Peyer's patch (tissue), 4 donors: Measurements from ENCODE around the gene DCDC2B. TPM values are rescaled to one million over a fixed set of nuclear protein-coding genes. Genes with fewer than 3 reads are reported as not detected.

Experiments used
- DNase-seq, 3 donors: peaks; one replicate each; pipeline ENCODE4 v3.0.0-alpha.2; 2017 to 2019
- H3K27ac ChIP-seq, 4 donors: fragments of 200-600 bp; sonication (generic); one replicate each; pipeline ENCODE4 v1.5.1; 2016 to 2019
- H3K27me3 ChIP-seq, 2 donors: fragments of 200-600 bp; sonication (generic); one replicate each; pipeline ENCODE4 v1.5.1; 2019
- H3K36me3 ChIP-seq, 3 donors: fragments of 200-600 bp; sonication (generic); one replicate each; pipeline ENCODE4 v1.5.1; 2016 to 2019
- H3K4me1 ChIP-seq, 4 donors: fragments of 200-600 bp; sonication (generic); one replicate each; pipeline ENCODE4 v1.5.1; 2016 to 2019
- H3K4me3 ChIP-seq, 4 donors: fragments of 200-600 bp; sonication (generic); 1 replicate in 3 of 4; 2 replicates in 1 of 4; pipeline ENCODE4 v1.5.1; 2016 to 2019; ENCODE audit warnings: mild to moderate bottlenecking in 1 of 4
- H3K9me3 ChIP-seq, 4 donors: fragments of 200-600 bp; sonication (generic); one replicate each; pipeline ENCODE4 v1.5.1; 2016 to 2019; ENCODE audit warnings: mild to moderate bottlenecking in 1 of 4
- POLR2A ChIP-seq, 2 donors: fragments of 450-650 bp; IDR thresholded peaks; one replicate each; pipeline ENCODE4 v1.5.1; 2017; ENCODE audit warnings: antibody characterized with exemption in 2 of 2, mild to moderate bottlenecking in 2 of 2, moderate library complexity in 2 of 2
- total RNA-seq, 4 donors: library from RNA; depleted of rRNA; stranded (reverse); fragments of >200 nt; gene quantifications; one replicate each; pipeline ENCODE4 v1.1.0, GENCODE V29; 2016
- TF ChIP-seq, protein P1 (sequence below), 6 experiments: fragments of 450-650 bp in 4 of 6; fragments of 200-600 bp in 2 of 6; sonication (generic) in 1 of 6; IDR thresholded peaks; one replicate each; pipeline ENCODE4 v1.5.1; 2017 to 2019; ENCODE audit warnings: antibody characterized with exemption in 6 of 6, mild to moderate bottlenecking in 3 of 6, moderate library complexity in 1 of 6

Gene DCDC2B
- total RNA-seq, 4 donors from 2014 or later = 0.85 TPM; not detected in 3

DNA sequence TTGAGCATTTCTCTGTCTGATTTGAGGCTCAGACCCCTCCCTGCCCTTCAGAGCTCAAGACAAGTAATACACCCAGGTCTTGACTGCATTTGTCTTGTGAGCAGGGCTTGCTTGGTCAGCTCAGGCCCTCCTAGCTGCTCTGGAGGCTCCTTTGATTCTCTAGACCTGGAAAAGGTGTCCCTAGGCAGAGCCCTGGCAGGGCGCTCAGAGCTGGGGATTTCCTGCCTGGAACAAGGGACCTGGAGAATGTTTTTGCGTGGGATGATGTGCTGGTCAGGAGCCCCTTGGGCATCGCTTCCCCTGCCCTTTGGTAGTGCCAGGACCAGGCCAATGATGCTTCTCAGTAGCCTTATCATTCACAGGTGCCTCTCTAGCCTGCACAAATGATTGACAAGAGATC lies 13.4 kb upstream of the DCDC2B start:
- no peaks in the 10 kb centered on the region for H3K9me3 ChIP-seq
- no peak for TF ChIP-seq POLR2A (IDR thresholded peaks at IDR 0.05)
- TF ChIP-seq, protein P1, sequence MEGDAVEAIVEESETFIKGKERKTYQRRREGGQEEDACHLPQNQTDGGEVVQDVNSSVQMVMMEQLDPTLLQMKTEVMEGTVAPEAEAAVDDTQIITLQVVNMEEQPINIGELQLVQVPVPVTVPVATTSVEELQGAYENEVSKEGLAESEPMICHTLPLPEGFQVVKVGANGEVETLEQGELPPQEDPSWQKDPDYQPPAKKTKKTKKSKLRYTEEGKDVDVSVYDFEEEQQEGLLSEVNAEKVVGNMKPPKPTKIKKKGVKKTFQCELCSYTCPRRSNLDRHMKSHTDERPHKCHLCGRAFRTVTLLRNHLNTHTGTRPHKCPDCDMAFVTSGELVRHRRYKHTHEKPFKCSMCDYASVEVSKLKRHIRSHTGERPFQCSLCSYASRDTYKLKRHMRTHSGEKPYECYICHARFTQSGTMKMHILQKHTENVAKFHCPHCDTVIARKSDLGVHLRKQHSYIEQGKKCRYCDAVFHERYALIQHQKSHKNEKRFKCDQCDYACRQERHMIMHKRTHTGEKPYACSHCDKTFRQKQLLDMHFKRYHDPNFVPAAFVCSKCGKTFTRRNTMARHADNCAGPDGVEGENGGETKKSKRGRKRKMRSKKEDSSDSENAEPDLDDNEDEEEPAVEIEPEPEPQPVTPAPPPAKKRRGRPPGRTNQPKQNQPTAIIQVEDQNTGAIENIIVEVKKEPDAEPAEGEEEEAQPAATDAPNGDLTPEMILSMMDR (IDR thresholded peaks at IDR 0.05) = no peak
- no peaks in the 10 kb centered on the region for H3K27me3 ChIP-seq
- peaks cover 0 to 78% (median 0%) of the 10 kb centered on the region in 3 donors for H3K36me3 ChIP-seq
- DNase-seq = no peak
- H3K27ac ChIP-seq = no peak overlapping the region
- peaks cover 0 to 11% (median 0%) of the 10 kb centered on the region in 4 donors for H3K4me1 ChIP-seq
- H3K4me3 ChIP-seq = no peak overlapping the region

DNA sequence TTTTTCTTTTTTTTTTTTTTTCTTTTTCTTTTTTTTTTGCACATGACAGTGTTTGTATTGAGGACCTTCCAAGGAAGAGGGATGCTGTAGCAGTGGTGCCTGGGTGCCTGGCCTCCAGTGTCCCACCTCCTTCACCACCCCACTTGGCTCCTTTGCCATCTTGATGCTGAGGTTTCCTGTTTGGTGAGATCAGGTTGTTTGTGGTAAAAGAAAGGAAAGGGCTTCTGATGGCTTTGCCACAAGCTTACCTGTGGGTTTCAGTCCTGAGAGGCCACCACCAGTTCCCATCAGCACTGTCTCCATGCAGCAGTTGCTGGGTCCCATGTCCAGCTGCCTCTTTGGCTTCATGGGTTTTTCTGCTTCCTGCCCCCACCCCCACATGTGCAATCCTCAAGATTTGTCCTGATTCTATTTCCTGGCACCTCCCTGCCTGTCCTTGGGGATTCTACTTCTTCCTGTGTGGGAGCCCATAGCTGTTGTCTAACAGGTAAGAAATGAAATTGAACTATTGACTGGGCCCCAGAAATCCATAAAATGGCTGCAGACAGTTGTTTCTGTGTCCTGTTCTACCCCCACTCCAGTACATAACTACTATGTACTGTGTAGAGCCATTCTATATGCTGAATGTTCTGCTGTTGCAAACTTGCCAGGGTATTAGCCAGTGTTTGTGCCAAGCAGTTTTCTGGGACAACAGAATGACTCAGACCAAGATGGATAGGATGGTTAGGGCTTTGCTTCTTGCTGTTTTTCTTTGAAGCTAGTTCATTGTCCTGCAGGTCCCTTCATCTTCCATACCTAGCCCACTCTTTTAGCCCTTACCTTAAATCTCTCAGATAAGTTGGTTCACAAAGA lies 12.7 kb upstream of the DCDC2B start:
- Histone ChIP-seq H3K4me3 (no peak overlapping the region), H3K36me3 (peaks cover 0 to 71% (median 0%) of the 10 kb centered on the region in 3 donors), H3K4me1 (peaks cover 0 to 16% (median 0%) of the 10 kb centered on the region in 4 donors), H3K27ac (no peak overlapping the region), H3K9me3 (no peaks in the 10 kb centered on the region), H3K27me3 (no peaks in the 10 kb centered on the region)
- DNase-seq = no peak
- TF ChIP-seq, protein P1 (IDR thresholded peaks at IDR 0.05) = no peak
- no peak for TF ChIP-seq POLR2A (IDR thresholded peaks at IDR 0.05)

DNA sequence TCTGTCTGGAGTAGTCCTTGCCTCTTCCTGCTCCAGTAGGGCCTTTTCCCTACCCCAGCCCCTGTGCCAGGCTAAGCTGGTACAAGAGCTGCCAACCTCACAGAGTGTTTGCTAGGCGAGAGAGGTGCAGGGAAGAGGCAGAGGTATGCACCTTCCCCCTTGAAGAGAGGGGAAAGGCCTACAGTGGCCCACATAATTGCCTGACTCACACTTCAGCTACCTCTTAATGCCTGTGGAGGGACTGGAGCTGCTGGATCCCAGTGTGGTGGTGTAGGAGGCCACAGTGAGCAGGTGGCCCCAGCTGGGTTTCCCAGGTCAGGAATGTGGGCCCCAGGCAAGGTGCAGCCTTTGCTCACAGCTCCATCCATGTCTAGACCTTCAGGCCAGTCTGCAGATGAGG lies 11.8 kb upstream of the DCDC2B start:
- Histone ChIP-seq H3K4me3 (no peak overlapping the region), H3K4me1 (peaks cover 0 to 25% (median 6%) of the 10 kb centered on the region in 4 donors), H3K27me3 (no peaks in the 10 kb centered on the region), H3K36me3 (peaks cover 0 to 62% (median 0%) of the 10 kb centered on the region in 3 donors), H3K9me3 (no peaks in the 10 kb centered on the region), H3K27ac (no peak overlapping the region)
- DNase-seq = no peak
- TF ChIP-seq, protein P1 (IDR thresholded peaks at IDR 0.05) = no peak
- no peak for TF ChIP-seq POLR2A (IDR thresholded peaks at IDR 0.05)

DNA sequence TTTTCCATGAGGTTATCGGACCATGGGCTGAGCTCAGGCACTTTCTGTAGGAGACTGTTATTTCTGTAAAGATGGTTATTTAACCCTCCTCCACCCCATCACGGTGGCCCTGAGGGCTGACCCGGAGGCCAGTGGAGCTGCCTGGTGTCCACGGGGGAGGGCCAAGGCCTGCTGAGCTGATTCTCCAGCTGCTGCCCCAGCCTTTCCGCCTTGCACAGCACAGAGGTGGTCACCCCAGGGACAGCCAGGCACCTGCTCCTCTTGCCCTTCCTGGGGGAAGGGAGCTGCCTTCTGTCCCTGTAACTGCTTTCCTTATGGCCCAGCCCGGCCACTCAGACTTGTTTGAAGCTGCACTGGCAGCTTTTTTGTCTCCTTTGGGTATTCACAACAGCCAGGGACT lies 11.1 kb upstream of the DCDC2B start:
- no peak for DNase-seq
- TF ChIP-seq POLR2A (IDR thresholded peaks at IDR 0.05) = no peak
- TF ChIP-seq, protein P1 (IDR thresholded peaks at IDR 0.05) = no peak
- Histone ChIP-seq H3K36me3 (peaks cover 0 to 55% (median 0%) of the 10 kb centered on the region in 3 donors), H3K4me3 (no peak overlapping the region), H3K4me1 (peaks cover 0 to 26% (median 6%) of the 10 kb centered on the region in 4 donors), H3K9me3 (no peaks in the 10 kb centered on the region), H3K27ac (no peak overlapping the region), H3K27me3 (no peaks in the 10 kb centered on the region)

DNA sequence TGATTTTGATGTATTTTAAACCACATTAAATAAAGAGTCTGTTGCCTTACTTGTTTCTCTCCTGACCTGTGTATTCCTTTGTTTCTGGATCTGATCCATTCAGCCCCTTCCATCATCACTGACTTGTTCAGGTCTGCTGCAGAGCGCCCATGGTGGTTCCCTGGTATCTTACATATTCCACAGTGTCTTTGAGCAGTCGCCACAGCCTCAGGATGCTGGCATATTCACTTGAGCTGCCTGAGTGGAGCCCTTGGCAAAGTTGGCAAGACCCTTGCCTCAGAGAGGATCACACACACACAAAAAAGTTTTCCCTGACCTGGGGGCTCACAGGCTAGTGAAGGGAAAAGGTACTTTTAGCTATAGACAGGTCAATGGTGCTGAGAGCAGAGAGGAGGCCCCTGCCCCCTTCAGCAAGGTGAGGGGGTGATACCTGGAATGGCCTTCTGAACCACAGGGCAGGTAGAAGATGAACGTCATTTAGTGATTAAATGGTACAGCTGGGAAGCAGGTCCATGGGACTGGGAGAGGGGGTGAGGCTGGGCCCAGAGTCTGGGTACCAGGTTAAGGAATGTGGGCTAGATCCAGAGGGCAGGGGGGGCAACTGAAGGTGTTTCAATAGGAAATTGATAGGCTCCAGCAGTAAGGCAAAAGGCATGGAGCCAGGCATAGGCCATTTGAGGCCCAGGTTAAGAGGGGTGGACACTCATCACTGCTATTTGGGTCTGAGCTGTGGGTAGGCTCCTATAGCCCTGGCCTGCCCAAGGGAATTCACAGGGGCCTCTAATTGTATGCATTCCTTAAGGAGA lies 10.4 kb upstream of the DCDC2B start:
- TF ChIP-seq, protein P1 (IDR thresholded peaks at IDR 0.05) = no peak
- TF ChIP-seq POLR2A (IDR thresholded peaks at IDR 0.05) = no peak
- H3K4me3 ChIP-seq = no peak overlapping the region
- peaks cover 0 to 49% (median 0%) of the 10 kb centered on the region in 3 donors for H3K36me3 ChIP-seq
- no peaks in the 10 kb centered on the region for H3K9me3 ChIP-seq
- DNase-seq = no peak
- no peak overlapping the region for H3K27ac ChIP-seq
- H3K4me1 ChIP-seq = peaks cover 0 to 26% (median 6%) of the 10 kb centered on the region in 4 donors
- no peaks in the 10 kb centered on the region for H3K27me3 ChIP-seq
